Measurements from ENCODE around the gene VMO1. TPM values are rescaled to one million over a fixed set of nuclear protein-coding genes. Genes with fewer than 3 reads are reported as not detected.

VMO1 gene
- total and polyA plus RNA-seq, 9 of the 15 experiments (the other 6 are each of a cell fraction or from before 2014, with no cell fraction given): 0.31 TPM; not detected in 8

DNA sequence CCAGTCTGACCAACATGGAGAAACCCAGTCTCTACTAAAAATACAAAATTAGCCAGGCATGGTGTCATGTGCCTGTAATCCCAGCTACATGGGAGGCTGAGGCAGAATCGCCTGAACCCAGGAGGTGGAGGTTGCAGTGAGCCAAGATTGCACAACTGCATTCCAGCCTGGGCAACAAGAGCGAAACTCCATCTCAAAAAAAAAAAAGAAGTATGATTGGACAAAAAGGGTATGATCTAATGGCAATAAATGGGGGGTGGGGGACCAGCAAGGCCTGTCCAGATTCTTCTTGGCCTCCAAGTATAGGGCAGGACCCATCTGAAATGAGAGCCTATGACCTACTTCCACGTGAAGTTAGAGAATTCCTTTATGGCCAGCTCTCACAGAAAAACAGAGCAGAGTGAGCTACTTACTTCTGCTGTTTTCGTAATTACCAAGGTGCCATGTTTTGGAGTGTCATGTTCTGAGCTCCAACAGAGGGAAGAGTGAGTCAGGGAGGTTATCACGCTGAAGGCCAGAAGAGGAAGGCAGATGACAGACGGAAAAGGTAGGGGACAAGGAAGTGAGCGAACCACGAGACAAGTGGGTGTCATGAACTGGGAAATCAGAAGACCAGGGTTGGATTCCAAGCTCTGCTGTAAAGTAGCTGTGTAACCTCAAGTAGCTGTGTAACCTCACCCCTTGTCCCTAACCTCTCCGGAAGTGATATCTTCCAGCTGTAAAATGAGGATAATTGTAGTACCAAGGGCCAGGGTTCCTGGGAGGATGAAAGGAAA lies 50.1 kb downstream of the VMO1 start (continued):
- no peak for TF ChIP-seq TCFL5 (CRISPR knock-in tag; conservative IDR thresholded peaks at IDR 0.05)
- TF ChIP-seq DIDO1 (tag; IDR thresholded peaks at IDR 0.05; ENCODE audit: low read depth): no peak
- no peak for TF ChIP-seq THRAP3 (IDR thresholded peaks at IDR 0.05; ENCODE audit: borderline replicate concordance)
- no peak for TF ChIP-seq STAT5B (CRISPR knock-in tag; IDR thresholded peaks at IDR 0.05)
- TF ChIP-seq ZNF121 (CRISPR knock-in tag; conservative IDR thresholded peaks at IDR 0.05): no peak
- TF ChIP-seq ZKSCAN3 (CRISPR knock-in tag; IDR thresholded peaks at IDR 0.05): no peak
- TF ChIP-seq CEBPG (CRISPR knock-in tag; IDR thresholded peaks at IDR 0.05): no peak
- no peak for TF ChIP-seq CEBPG (tag; conservative IDR thresholded peaks at IDR 0.05 in 1 of 2, IDR thresholded peaks at IDR 0.05 in 1 of 2)
- TF ChIP-seq, protein P1, sequence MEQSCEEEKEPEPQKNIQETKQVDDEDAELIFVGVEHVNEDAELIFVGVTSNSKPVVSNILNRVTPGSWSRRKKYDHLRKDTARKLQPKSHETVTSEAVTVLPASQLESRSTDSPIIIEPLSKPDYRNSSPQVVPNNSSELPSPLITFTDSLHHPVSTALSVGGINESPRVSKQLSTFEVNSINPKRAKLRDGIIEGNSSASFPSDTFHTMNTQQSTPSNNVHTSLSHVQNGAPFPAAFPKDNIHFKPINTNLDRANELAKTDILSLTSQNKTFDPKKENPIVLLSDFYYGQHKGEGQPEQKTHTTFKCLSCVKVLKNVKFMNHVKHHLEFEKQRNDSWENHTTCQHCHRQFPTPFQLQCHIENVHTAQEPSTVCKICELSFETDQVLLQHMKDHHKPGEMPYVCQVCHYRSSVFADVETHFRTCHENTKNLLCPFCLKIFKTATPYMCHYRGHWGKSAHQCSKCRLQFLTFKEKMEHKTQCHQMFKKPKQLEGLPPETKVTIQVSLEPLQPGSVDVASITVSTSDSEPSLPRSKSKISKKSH (CRISPR knock-in tag; IDR thresholded peaks at IDR 0.05): no peak
- TF ChIP-seq FOXK2 (conservative IDR thresholded peaks at IDR 0.05 in 1 of 2, IDR thresholded peaks at IDR 0.05 in 1 of 2; ENCODE audit: low read depth in 2 of 2): peak; percentile 38 to 46; a peak in 1 of 4 replicates
- no peak for TF ChIP-seq ZNF143 (CRISPR knock-in tag; IDR thresholded peaks at IDR 0.05)
- peak; percentile 58; the same call in 1 of the 2 replicates for TF ChIP-seq NR2C1 (IDR thresholded peaks at IDR 0.05)
- TF ChIP-seq NR2C1 (tag; IDR thresholded peaks at IDR 0.05): peak; percentile 76
- TF ChIP-seq NRF1 (conservative IDR thresholded peaks at IDR 0.05 in 1 of 2, IDR thresholded peaks at IDR 0.05 in 1 of 2): no peak
- TF ChIP-seq, protein P2, sequence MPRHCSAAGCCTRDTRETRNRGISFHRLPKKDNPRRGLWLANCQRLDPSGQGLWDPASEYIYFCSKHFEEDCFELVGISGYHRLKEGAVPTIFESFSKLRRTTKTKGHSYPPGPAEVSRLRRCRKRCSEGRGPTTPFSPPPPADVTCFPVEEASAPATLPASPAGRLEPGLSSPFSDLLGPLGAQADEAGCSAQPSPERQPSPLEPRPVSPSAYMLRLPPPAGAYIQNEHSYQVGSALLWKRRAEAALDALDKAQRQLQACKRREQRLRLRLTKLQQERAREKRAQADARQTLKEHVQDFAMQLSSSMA (CRISPR knock-in tag; IDR thresholded peaks at IDR 0.05): no peak
- no peak for TF ChIP-seq RBFOX2 (IDR thresholded peaks at IDR 0.05; ENCODE audit: low read depth, low read length)
- TF ChIP-seq, protein P3, sequence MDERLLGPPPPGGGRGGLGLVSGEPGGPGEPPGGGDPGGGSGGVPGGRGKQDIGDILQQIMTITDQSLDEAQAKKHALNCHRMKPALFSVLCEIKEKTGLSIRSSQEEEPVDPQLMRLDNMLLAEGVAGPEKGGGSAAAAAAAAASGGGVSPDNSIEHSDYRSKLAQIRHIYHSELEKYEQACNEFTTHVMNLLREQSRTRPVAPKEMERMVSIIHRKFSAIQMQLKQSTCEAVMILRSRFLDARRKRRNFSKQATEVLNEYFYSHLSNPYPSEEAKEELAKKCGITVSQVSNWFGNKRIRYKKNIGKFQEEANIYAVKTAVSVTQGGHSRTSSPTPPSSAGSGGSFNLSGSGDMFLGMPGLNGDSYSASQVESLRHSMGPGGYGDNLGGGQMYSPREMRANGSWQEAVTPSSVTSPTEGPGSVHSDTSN (CRISPR knock-in tag; IDR thresholded peaks at IDR 0.05; ENCODE audit: low read depth): no peak
- TF ChIP-seq, protein P3 (tag; conservative IDR thresholded peaks at IDR 0.05; ENCODE audit: low read depth): 0 out of 2 replicates have a peak, but pooled peaks have one; percentile 20
- no peak for TF ChIP-seq ZNF263 (CRISPR knock-in tag; IDR thresholded peaks at IDR 0.05; ENCODE audit: borderline replicate concordance)
- TF ChIP-seq BACH1 (tag; IDR thresholded peaks at IDR 0.05): no peak
- peak; percentile 42 for TF ChIP-seq MEIS2 (IDR thresholded peaks at IDR 0.05; ENCODE audit: partially characterized antibody)
- no peak for TF ChIP-seq SAP30 (IDR thresholded peaks at IDR 0.05; ENCODE audit: borderline replicate concordance, insufficient read depth, low read depth, low read length, poor library complexity, severe bottlenecking)
- TF ChIP-seq MCM5 (IDR thresholded peaks at IDR 0.05; ENCODE audit: low read depth): no peak
- TF ChIP-seq CCNT2 (IDR thresholded peaks at IDR 0.05; ENCODE audit: borderline replicate concordance, extremely low read depth, insufficient read length, low read depth, low read length): no peak
- 0 out of 2 replicates have a peak, but pooled peaks have one; percentile 24 for TF ChIP-seq ZEB2 (IDR thresholded peaks at IDR 0.05)
